GM19468 (cell line): ENCODE measurements around the gene PPARG.
"Not testable (repeated sequence)": the region's sequence is repeated elsewhere in the genome, so short reads cannot be mapped to it uniquely, and the experiment has no call there.

Source experiments
- ATAC-seq: cut with Tn5 transposase; IDR thresholded peaks from one replicate; pipeline ENCODE4 v1.9.1; 2021; ENCODE audit warnings: mild to moderate bottlenecking, moderate library complexity, moderate number of reproducible peaks; ENCODE audit not compliant: unreplicated experiment; ENCODE audit errors: extremely low read depth

PPARG gene

GRCh38 chr3:12288182-12289129 lies at the start of gene PPARG:
Gene PPARG, plus strand, starts transcription at chr3:12289070. Its CDS starts 90,642 bp downstream, at chr3:12379712.
- no peak for ATAC-seq

GRCh38 chr3:12239301-12239700 lies 49.6 kb upstream of the PPARG start:
- no peak for ATAC-seq

DNA sequence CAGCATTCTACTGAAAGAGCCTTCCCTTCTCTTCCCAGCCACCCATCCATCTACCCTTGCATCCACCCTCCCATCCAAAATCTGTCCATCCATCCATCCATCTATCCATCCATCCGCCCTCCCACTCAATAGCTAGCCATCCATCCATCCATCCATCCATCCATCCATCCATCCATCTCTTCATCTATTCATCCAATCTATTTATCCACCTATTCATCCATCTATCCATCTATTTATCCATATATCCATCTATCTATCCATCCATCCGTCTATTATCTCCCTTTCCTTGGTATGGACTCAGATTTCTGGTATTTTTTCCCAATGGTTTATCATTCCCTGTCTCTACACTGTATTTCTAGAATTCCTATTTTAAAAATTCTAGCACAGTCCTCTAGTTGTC lies 46.1 kb upstream of the PPARG start:
- no peak for ATAC-seq

- no peak for ATAC-seq
Observed at GRCh38 chr3:12246497-12247163, 42.2 kb upstream of the PPARG start.

- no peak for ATAC-seq
Observed at GRCh38 chr3:12247411-12247810, 41.5 kb upstream of the PPARG start.

DNA sequence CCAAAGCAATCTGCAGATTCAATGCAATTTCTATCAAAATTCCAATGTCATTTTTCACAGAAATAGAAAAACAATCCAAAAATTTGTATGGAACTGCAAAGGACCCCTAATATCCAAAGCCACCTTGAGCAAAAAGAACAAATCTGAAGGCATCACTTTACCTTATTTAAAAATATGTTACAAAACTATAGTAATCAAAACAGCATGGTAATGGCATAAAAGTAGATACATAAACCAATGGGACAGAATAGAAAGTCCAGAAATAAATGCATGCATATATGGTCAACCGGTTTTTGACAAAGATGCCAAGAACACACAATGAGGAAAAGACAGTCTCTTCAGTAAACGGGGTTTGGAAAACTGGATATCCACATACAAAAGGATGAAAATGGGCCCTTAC lies 39.4 kb upstream of the PPARG start:
- ATAC-seq, result no peak

DNA sequence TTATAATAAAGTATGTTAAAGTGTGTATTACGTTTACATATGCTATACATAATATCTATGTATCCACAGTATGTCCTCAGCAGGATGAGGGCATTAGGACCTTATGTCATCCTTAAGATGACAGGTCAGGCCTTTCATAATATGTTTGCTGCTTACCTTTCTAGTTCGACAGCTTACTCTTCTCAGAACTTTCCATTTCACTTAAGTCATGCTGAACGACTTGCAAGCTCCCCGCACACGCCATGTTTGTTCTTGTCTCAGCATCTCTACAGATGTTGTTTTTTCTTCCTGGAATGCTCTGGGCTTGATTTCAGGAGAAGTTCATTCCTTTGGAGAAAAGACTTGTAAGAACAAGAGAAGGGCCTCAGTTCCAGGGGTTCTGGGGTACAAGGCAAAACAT lies 36.0 kb upstream of the PPARG start:
- no peak for ATAC-seq

- ATAC-seq, result no peak
Observed at GRCh38 chr3:12253516-12254343, 35.1 kb upstream of the PPARG start.

- no peak for ATAC-seq
Observed at GRCh38 chr3:12255393-12255792, 33.5 kb upstream of the PPARG start.

GRCh38 chr3:12258911-12259310 lies 30.0 kb upstream of the PPARG start:
- no peak for ATAC-seq

- not testable (repeated sequence) for ATAC-seq
Observed at GRCh38 chr3:12262173-12262572, 26.7 kb upstream of the PPARG start.

- ATAC-seq, result no peak
Observed at GRCh38 chr3:12265508-12265907, 23.4 kb upstream of the PPARG start.

- ATAC-seq, result no peak
Observed at GRCh38 chr3:12266038-12266437, 22.8 kb upstream of the PPARG start.

GRCh38 chr3:12267376-12268030 lies 21.4 kb upstream of the PPARG start:
- ATAC-seq, result no peak

DNA sequence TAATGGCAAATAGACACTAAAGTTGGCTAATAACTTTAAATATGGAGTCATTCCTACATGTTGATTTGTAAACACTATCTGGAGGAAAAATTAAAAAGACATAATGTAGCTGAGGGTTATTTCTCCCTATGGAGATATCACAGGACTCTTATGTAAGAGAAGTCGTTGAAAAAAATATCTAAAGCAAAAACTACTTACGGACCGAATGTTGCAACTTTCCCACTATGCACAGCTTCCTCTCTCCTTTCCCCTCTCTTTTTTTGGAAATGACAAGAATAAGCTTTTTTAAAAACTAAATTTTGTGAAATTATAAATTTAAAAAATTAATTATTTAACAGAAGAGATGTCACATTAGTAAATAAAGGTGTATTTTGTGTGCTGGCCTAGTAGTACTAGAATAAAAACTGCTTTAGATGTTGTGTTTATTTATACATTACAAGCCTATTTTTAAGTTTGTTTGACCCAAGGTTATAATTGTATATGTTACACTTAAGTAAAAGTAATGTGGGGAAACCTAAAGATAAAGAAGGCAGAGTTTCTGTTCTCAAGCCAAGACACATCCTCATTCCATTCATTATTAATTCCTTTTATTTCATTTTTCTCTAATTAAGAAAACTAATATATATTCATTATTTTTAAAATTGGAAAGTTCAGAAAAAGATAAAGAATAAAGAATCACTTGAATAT lies 20.7 kb upstream of the PPARG start:
- ATAC-seq, result no peak

- ATAC-seq, result no peak
Observed at GRCh38 chr3:12270976-12271375, 17.9 kb upstream of the PPARG start.

- peak; percentile 99 for ATAC-seq
Observed at GRCh38 chr3:12273045-12273695, 15.7 kb upstream of the PPARG start.

DNA sequence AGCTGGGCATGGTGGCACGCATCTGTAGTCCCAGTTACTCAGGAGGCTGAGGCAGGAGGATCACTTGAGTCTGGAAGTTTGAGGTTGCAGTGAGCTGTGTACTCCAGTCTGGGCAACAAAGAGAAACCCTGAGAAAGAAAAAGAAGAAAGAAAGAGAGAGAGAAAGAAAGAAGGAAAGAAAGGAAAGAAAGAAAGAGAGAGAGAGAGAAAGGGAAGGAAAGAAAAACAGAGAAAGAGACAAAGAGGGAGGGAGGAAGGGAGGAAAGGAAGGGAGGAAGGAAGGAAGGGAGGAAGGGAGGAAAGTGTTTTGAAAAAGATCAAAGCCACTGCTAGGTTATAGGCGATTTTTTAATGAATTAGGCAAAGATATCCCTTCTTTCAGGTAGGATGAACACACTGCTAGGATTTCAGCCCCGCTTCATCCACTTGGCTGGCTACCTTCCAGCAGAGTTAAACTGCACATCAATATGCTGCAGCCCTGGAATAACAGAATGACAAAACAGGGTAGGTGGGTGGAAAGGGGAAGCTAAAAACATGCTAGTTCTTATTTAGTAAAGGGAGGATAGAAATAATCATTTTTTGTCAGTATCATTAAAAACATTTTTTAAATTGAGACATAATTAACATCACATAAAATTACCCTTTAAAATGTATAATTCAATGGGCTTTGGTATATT lies 12.8 kb upstream of the PPARG start:
- ATAC-seq, result no peak
